Stimulated activated CD4-positive, alpha-beta T cell treated with anti-CD3 and anti-CD28 coated beads, TNF-alpha, amount 100 ng/mL, for 1 hour (primary cell): ENCODE results near the gene SMARCA4.
"Not testable (repeated sequence)": the region's sequence is repeated elsewhere in the genome, so short reads cannot be mapped to it uniquely, and the experiment has no call there.

Experiments
- DNase-seq, 3 donors: peaks; one replicate each; pipeline ENCODE4 v3.0.0-alpha.2; 2020; ENCODE audit warnings: low read depth in 3 of 3, low spot score in 1 of 3

The SMARCA4 gene

GRCh38 chr19:10928563-10929401 is 32.0 kb upstream of the SMARCA4 start, which contains the start of the genes TIMM29 and YIPF2:
Gene TIMM29, plus strand, starts transcription at chr19:10928811. Its CDS starts 12 bp downstream, at chr19:10928823.
Gene YIPF2, minus strand, starts transcription at chr19:10928639. Its CDS starts 229 bp downstream, at chr19:10928410.
- DNase-seq = peak; percentile 84 to 92 (median 85)

GRCh38 chr19:10929402-10929794 is 31.4 kb upstream of the SMARCA4 start:
- DNase-seq = no peak

- DNase-seq = no peak
These were observed 25.3 kb upstream of the SMARCA4 start for GRCh38 chr19:10935371-10936059.

- DNase-seq = no peak
These were observed 24.2 kb upstream of the SMARCA4 start for GRCh38 chr19:10936661-10937084.

- DNase-seq = not testable (repeated sequence)
These were observed 19.2 kb upstream of the SMARCA4 start for GRCh38 chr19:10941649-10942048.

- not testable (repeated sequence) for DNase-seq
These were observed 17.4 kb upstream of the SMARCA4 start for GRCh38 chr19:10943412-10943811.

- DNase-seq = no peak
These were observed 15.6 kb upstream of the SMARCA4 start for GRCh38 chr19:10945264-10945663.

- no peak for DNase-seq
These were observed 13.7 kb upstream of the SMARCA4 start for GRCh38 chr19:10946958-10947657.

GRCh38 chr19:10952809-10953208 is 8.0 kb upstream of the SMARCA4 start:
- DNase-seq = no peak

GRCh38 chr19:10959277-10959968 is 1.4 kb upstream of the SMARCA4 start:
- not testable (repeated sequence) for DNase-seq

- no peak for DNase-seq
These were observed 437 bp downstream of the SMARCA4 start for GRCh38 chr19:10961073-10961860.

- DNase-seq = no peak
These were observed 2.0 kb downstream of the SMARCA4 start for GRCh38 chr19:10962863-10963262.

GRCh38 chr19:10963865-10964264 is 3.0 kb downstream of the SMARCA4 start:
- DNase-seq = no peak

- no peak for DNase-seq
These were observed 4.1 kb downstream of the SMARCA4 start for GRCh38 chr19:10964903-10965302.

GRCh38 chr19:10965398-10965797 is 4.6 kb downstream of the SMARCA4 start:
- no peak for DNase-seq

GRCh38 chr19:10966809-10967208 is 6.0 kb downstream of the SMARCA4 start:
- no peak for DNase-seq

- DNase-seq = no peak
These were observed 7.8 kb downstream of the SMARCA4 start for GRCh38 chr19:10968527-10969135.

- DNase-seq = no peak
These were observed 10.4 kb downstream of the SMARCA4 start for GRCh38 chr19:10971107-10971726.
